ENCODE results near the gene DGKI.

DGKI gene

GRCh38 chr7:137778511-137778910 lies 68.3 kb downstream of the DGKI start:
- DNase-seq = no peak

- DNase-seq = no peak
Observed at GRCh38 chr7:137774793-137775201, 72.0 kb downstream of the DGKI start.

- DNase-seq = no peak
Observed at GRCh38 chr7:137772748-137773147, 74.0 kb downstream of the DGKI start.

GRCh38 chr7:137772316-137772715 lies 74.5 kb downstream of the DGKI start:
- no peak for DNase-seq

- no peak for DNase-seq
Observed at GRCh38 chr7:137771679-137772078, 75.1 kb downstream of the DGKI start.

- no peak for DNase-seq
Observed at GRCh38 chr7:137771273-137771672, 75.5 kb downstream of the DGKI start.

GRCh38 chr7:137768366-137768765 lies 78.4 kb downstream of the DGKI start:
- no peak for DNase-seq

- DNase-seq = no peak
Observed at GRCh38 chr7:137762334-137762733, 84.4 kb downstream of the DGKI start.

GRCh38 chr7:137760111-137760510 lies 86.7 kb downstream of the DGKI start:
- no peak for DNase-seq

GRCh38 chr7:137757146-137757925 lies 89.4 kb downstream of the DGKI start:
- no peak for DNase-seq

- no peak for DNase-seq
Observed at GRCh38 chr7:137755846-137756651, 90.7 kb downstream of the DGKI start.

- no peak for DNase-seq
Observed at GRCh38 chr7:137755427-137755826, 91.3 kb downstream of the DGKI start.

- DNase-seq = no peak
Observed at GRCh38 chr7:137753948-137754851, 92.6 kb downstream of the DGKI start.

- no peak for DNase-seq
Observed at GRCh38 chr7:137753575-137753947, 93.2 kb downstream of the DGKI start.

- DNase-seq = no peak
Observed at GRCh38 chr7:137753067-137753466, 93.7 kb downstream of the DGKI start.

- no peak for DNase-seq
Observed at GRCh38 chr7:137751361-137752009, 95.3 kb downstream of the DGKI start.

- DNase-seq = no peak
Observed at GRCh38 chr7:137747359-137748031, 99.3 kb downstream of the DGKI start.

GRCh38 chr7:137743021-137743420 lies 103.8 kb downstream of the DGKI start:
- DNase-seq = no peak

GRCh38 chr7:137742051-137742450 lies 104.7 kb downstream of the DGKI start:
- no peak for DNase-seq

- DNase-seq = no peak
Observed at GRCh38 chr7:137741443-137741842, 105.3 kb downstream of the DGKI start.

GRCh38 chr7:137734221-137734620 lies 112.6 kb downstream of the DGKI start:
- DNase-seq = no peak

GRCh38 chr7:137732168-137732567 lies 114.6 kb downstream of the DGKI start:
- DNase-seq = no peak

Measured in activated CD4-positive, alpha-beta T cell treated with anti-CD3 and anti-CD28 coated beads for 48 hours (primary cell).